HG03558 (cell line): ENCODE results near the gene C1R.

Source experiments
- ATAC-seq: cut with Tn5 transposase; IDR thresholded peaks from one replicate; pipeline ENCODE4 v1.9.1; 2021; ENCODE audit warnings: moderate number of reproducible peaks; ENCODE audit not compliant: unreplicated experiment; ENCODE audit errors: extremely low read depth

The C1R gene

GRCh38 chr12:7101047-7101693, 8.9 kb upstream of the C1R start:
- no peak for ATAC-seq

- ATAC-seq = no peak
Measured at GRCh38 chr12:7100239-7100638, 8.0 kb upstream of the C1R start.

- ATAC-seq = no peak
Measured at GRCh38 chr12:7099290-7099996, 7.2 kb upstream of the C1R start.

GRCh38 chr12:7096979-7097378, 4.7 kb upstream of the C1R start:
- no peak for ATAC-seq

GRCh38 chr12:7096006-7096932, 4.0 kb upstream of the C1R start:
- no peak for ATAC-seq

- no peak for ATAC-seq
Measured at GRCh38 chr12:7093892-7094291, 1.6 kb upstream of the C1R start.

GRCh38 chr12:7093486-7093885, 1.2 kb upstream of the C1R start:
- no peak for ATAC-seq

- ATAC-seq = no peak
Measured at GRCh38 chr12:7092986-7093460, 778 bp upstream of the C1R start.

GRCh38 chr12:7091660-7092228, 501 bp downstream of the C1R start:
- ATAC-seq = no peak

- no peak for ATAC-seq
Measured at GRCh38 chr12:7091171-7091570, 1.1 kb downstream of the C1R start.

- no peak for ATAC-seq
Measured at GRCh38 chr12:7090222-7090998, 1.8 kb downstream of the C1R start.

GRCh38 chr12:7089196-7089871, 2.9 kb downstream of the C1R start:
- no peak for ATAC-seq

GRCh38 chr12:7083125-7083524, 9.1 kb downstream of the C1R start:
- ATAC-seq = no peak

- ATAC-seq = no peak
Measured at GRCh38 chr12:7081037-7081436, 11.2 kb downstream of the C1R start.

- ATAC-seq = no peak
Measured at GRCh38 chr12:7079826-7080125, 12.5 kb downstream of the C1R start.

GRCh38 chr12:7078163-7078562, 14.1 kb downstream of the C1R start:
- no peak for ATAC-seq

GRCh38 chr12:7076493-7076892, 15.8 kb downstream of the C1R start:
- no peak for ATAC-seq

- ATAC-seq = no peak
Measured at GRCh38 chr12:7075939-7076338, 16.3 kb downstream of the C1R start.

- no peak for ATAC-seq
Measured at GRCh38 chr12:7075518-7075917, 16.7 kb downstream of the C1R start.
